Transverse colon (tissue), 4 donors: ENCODE results near the gene KCNAB2. TPM values are rescaled to one million over a fixed set of nuclear protein-coding genes. Genes with fewer than 3 reads are reported as not detected.

Experiments used
- DNase-seq: peaks from one replicate; pipeline ENCODE4 v3.0.0-alpha.2; 2019
- H3K27ac ChIP-seq, 4 donors: fragments of 200-600 bp; sonication (generic); 2 replicates each; pipeline ENCODE4 v1.5.1; 2016 to 2018; ENCODE audit warnings: inconsistent platforms in 4 of 4
- H3K27me3 ChIP-seq: fragments of 200-600 bp; sonication (generic); 2 replicates; pipeline ENCODE4 v1.5.1; 2017; ENCODE audit warnings: inconsistent platforms
- H3K36me3 ChIP-seq, 4 donors: fragments of 200-600 bp; sonication (generic); 2 replicates each; pipeline ENCODE4 v1.5.1; 2017 to 2019; ENCODE audit warnings: inconsistent platforms in 4 of 4
- H3K4me1 ChIP-seq, 4 donors: fragments of 200-600 bp; sonication (generic); 2 replicates each; pipeline ENCODE4 v1.5.1; 2017 to 2020; ENCODE audit warnings: inconsistent platforms in 4 of 4
- H3K4me3 ChIP-seq, 4 donors: fragments of 200-600 bp; sonication (generic); 1 replicate in 1 of 4; 2 replicates in 3 of 4; pipeline versions ENCODE4 v1.5.1 to v1.6.1; 2017 to 2019; ENCODE audit warnings: inconsistent platforms in 4 of 4
- H3K9me3 ChIP-seq, 2 donors: fragments of 200-600 bp; sonication (generic); 2 replicates each; pipeline ENCODE4 v1.5.1; 2017 to 2019; ENCODE audit warnings: inconsistent platforms in 2 of 2
- CTCF ChIP-seq, 5 experiments: fragments of 200-600 bp in 3 of 5; fragments of 450-650 bp in 2 of 5; sonication (generic) in 3 of 5; IDR thresholded peaks; 1 replicate in 2 of 5; 2 replicates in 3 of 5; pipeline ENCODE4 v1.5.1; 2016 to 2017; ENCODE audit warnings: antibody characterized with exemption in 5 of 5, inconsistent platforms in 3 of 5, mild to moderate bottlenecking in 2 of 5, moderate library complexity in 1 of 5
- EP300 ChIP-seq: sonication (generic); formaldehyde crosslinking; IDR thresholded peaks from one replicate; pipeline ENCODE4 v1.6.1; 2017; ENCODE audit warnings: antibody characterized with exemption, low read depth
- POLR2A ChIP-seq: fragments of 450-650 bp; IDR thresholded peaks from one replicate; pipeline ENCODE4 v1.6.1; 2016; ENCODE audit warnings: antibody characterized with exemption, mild to moderate bottlenecking, moderate library complexity
- POLR2AphosphoS5 ChIP-seq, 3 donors: sonication (generic); formaldehyde crosslinking; IDR thresholded peaks; one replicate each; pipeline ENCODE4 v1.6.1; 2016; ENCODE audit warnings: antibody characterized with exemption in 3 of 3
- WGBS, 2 donors: methylation state at CpG; one replicate each; pipeline ENCODE4 v1.1.5; 2018; ENCODE audit warnings: low coverage in 1 of 2; 5-methylcytosine and 5-hydroxymethylcytosine counted together
- in situ Hi-C, 4 donors: fragments of 200-750 bp; cut with MboI; loops; one replicate each; pipeline versions ENCODE4 v1.15.0 to v1.15.1; 2017; ENCODE audit warnings: low sequenced_read_pairs in 3 of 4, low pct_ligation_motif_present in 1 of 4, low pct_unique_long_range_greater_than_20kb in 1 of 4
- intact Hi-C: fragments of 100-400 bp; cut with DNase I; formaldehyde crosslinking; loops from one replicate; pipeline ENCODE4 v1.15.1; 2023; ENCODE audit warnings: low total_unique reads
- total RNA-seq, 4 donors: library from RNA; depleted of rRNA; stranded (reverse); fragments of >200 nt; gene quantifications; one replicate each; pipeline ENCODE4 v1.1.0, GENCODE V29; 2016

The KCNAB2 gene
- total RNA-seq, 4 donors from 2014 or later, result 1.00 to 25.4 (median 7.9) TPM

- no peaks in the 10 kb centered on the region for H3K4me1 ChIP-seq
- H3K4me3 ChIP-seq, result no peak overlapping the region
- DNase-seq, result no peak
- WGBS, 2 donors, result 83% methylated on average over 13 of the region's 13 CpGs; no CpG with 5 or more reads in 1 of the 2 donors
- in situ Hi-C loops, result no loop called here
- TF ChIP-seq POLR2AphosphoS5 (IDR thresholded peaks at IDR 0.05) (no peak), EP300 (no peak), POLR2A (no peak), CTCF (IDR thresholded peaks at IDR 0.05) (no peak)
- no peaks in the 10 kb centered on the region for H3K9me3 ChIP-seq
- H3K27ac ChIP-seq, result no peak overlapping the region
- H3K36me3 ChIP-seq, result no peaks in the 10 kb centered on the region
- peaks cover 7% of the 10 kb centered on the region for H3K27me3 ChIP-seq
- intact Hi-C loops, result no loop called here
Measured at GRCh38 chr1:6095511-6096242, 50.0 kb downstream of the KCNAB2 start.

- H3K27me3 ChIP-seq, result peaks cover 14% of the 10 kb centered on the region
- H3K9me3 ChIP-seq, result no peaks in the 10 kb centered on the region
- intact Hi-C loops, result no loop called here
- DNase-seq, result no peak
- H3K36me3 ChIP-seq, result no peaks in the 10 kb centered on the region
- TF ChIP-seq EP300 (no peak), POLR2AphosphoS5 (IDR thresholded peaks at IDR 0.05) (no peak), POLR2A (no peak), CTCF (IDR thresholded peaks at IDR 0.05) (no peak)
- no peak overlapping the region for H3K27ac ChIP-seq
- in situ Hi-C loops, result no loop called here
- H3K4me3 ChIP-seq, result no peak overlapping the region
- 90% methylated on average over 22 of the region's 23 CpGs; no CpG with 5 or more reads in 1 of the 2 donors for WGBS, 2 donors
- no peaks in the 10 kb centered on the region for H3K4me1 ChIP-seq
Measured at GRCh38 chr1:6096243-6097116, 50.8 kb downstream of the KCNAB2 start.

GRCh38 chr1:6097117-6097595 lies 51.5 kb downstream of the KCNAB2 start:
- in situ Hi-C loops (no loop called here), intact Hi-C loops (no loop called here)
- Histone ChIP-seq H3K4me3 (no peak overlapping the region), H3K27me3 (peaks cover 18% of the 10 kb centered on the region), H3K4me1 (no peaks in the 10 kb centered on the region), H3K36me3 (no peaks in the 10 kb centered on the region), H3K9me3 (no peaks in the 10 kb centered on the region), H3K27ac (no peak overlapping the region)
- no peak for DNase-seq
- TF ChIP-seq EP300 (no peak), POLR2A (no peak), CTCF (IDR thresholded peaks at IDR 0.05) (no peak), POLR2AphosphoS5 (IDR thresholded peaks at IDR 0.05) (no peak)
- 93% methylated on average over 15 of the region's 15 CpGs; no CpG with 5 or more reads in 1 of the 2 donors for WGBS, 2 donors

GRCh38 chr1:6097824-6098223 lies 52.1 kb downstream of the KCNAB2 start:
- Histone ChIP-seq H3K27me3 (peaks cover 25% of the 10 kb centered on the region), H3K4me3 (no peak overlapping the region), H3K9me3 (no peaks in the 10 kb centered on the region), H3K36me3 (no peaks in the 10 kb centered on the region), H3K4me1 (no peaks in the 10 kb centered on the region), H3K27ac (no peak overlapping the region)
- in situ Hi-C loops, result no loop called here
- TF ChIP-seq CTCF (IDR thresholded peaks at IDR 0.05) (no peak), POLR2A (no peak), POLR2AphosphoS5 (IDR thresholded peaks at IDR 0.05) (no peak), EP300 (no peak)
- 60 to 77% methylated on average over 2 to 17 of the region's 17 CpGs for WGBS, 2 donors
- no peak for DNase-seq
- intact Hi-C loops, result no loop called here
